Chondrocyte (in vitro differentiated cells): Measurements from ENCODE around the gene EPB41L1. TPM values are rescaled to one million over a fixed set of nuclear protein-coding genes. Genes with fewer than 3 reads are reported as not detected.

ENCODE experiments used
- DNase-seq: peaks from one replicate; pipeline ENCODE4 v3.0.0; 2021; ENCODE audit warnings: mixed read lengths, low spot score
- H3K27ac Mint-ChIP-seq: one replicate; pipeline ENCODE4 v1.8.0; 2021; ENCODE audit warnings: mild to moderate bottlenecking, moderate library complexity, mixed read lengths; ENCODE audit not compliant: unreplicated experiment
- H3K27me3 Mint-ChIP-seq: 2 replicates; pipeline ENCODE4 v1.8.0; 2021; ENCODE audit warnings: low read depth, mixed read lengths
- H3K36me3 Mint-ChIP-seq: 2 replicates; pipeline ENCODE4 v1.8.0; 2021; ENCODE audit warnings: low read depth, mixed read lengths
- H3K4me1 Mint-ChIP-seq: 2 replicates; pipeline ENCODE4 v1.8.0; 2021; ENCODE audit warnings: low read depth, mild to moderate bottlenecking, mixed read lengths
- H3K4me3 Mint-ChIP-seq: one replicate; pipeline ENCODE4 v1.8.0; 2021; ENCODE audit warnings: mild to moderate bottlenecking, moderate library complexity, mixed read lengths; ENCODE audit not compliant: unreplicated experiment
- H3K9me3 Mint-ChIP-seq: 2 replicates; pipeline ENCODE4 v1.8.0; 2021; ENCODE audit warnings: low read depth, mixed read lengths
- CTCF ChIP-seq: fragments of 200-600 bp; sonication (generic); IDR thresholded peaks from 2 replicates; pipeline ENCODE4 v1.5.0; 2021; ENCODE audit warnings: antibody characterized with exemption, mild to moderate bottlenecking, moderate library complexity
- total RNA-seq: library from RNA; stranded (reverse); gene quantifications from 3 replicates; pipeline ENCODE4 v1.2.1, GENCODE V29; 2021

The EPB41L1 gene
- total RNA-seq, 1 donor from 2014 or later, result 42.1 TPM

GRCh38 chr20:36238760-36239159 lies 84.2 kb downstream of the EPB41L1 start:
- no peak overlapping the region for H3K4me3 Mint-ChIP-seq

GRCh38 chr20:36240076-36240475 lies 85.5 kb downstream of the EPB41L1 start:
- no peak for TF ChIP-seq CTCF
- DNase-seq, result no peak
- Mint-ChIP-seq H3K27me3 (no peaks in the 10 kb centered on the region), H3K36me3 (peaks cover 6% of the 10 kb centered on the region), H3K4me1 (peaks cover 29% of the 10 kb centered on the region), H3K4me3 (no peak overlapping the region), H3K27ac (no peak overlapping the region), H3K9me3 (no peaks in the 10 kb centered on the region)

More at GRCh38 chr20:36238760-36239159, 84.2 kb downstream of the EPB41L1 start:
- no peak for TF ChIP-seq CTCF
- Mint-ChIP-seq H3K4me1 (peaks cover 29% of the 10 kb centered on the region), H3K36me3 (peaks cover 2% of the 10 kb centered on the region), H3K27me3 (no peaks in the 10 kb centered on the region), H3K27ac (no peak overlapping the region), H3K9me3 (no peaks in the 10 kb centered on the region)
- no peak for DNase-seq

- no peak for TF ChIP-seq CTCF
- DNase-seq, result no peak
- Mint-ChIP-seq H3K27ac (no peak overlapping the region), H3K27me3 (no peaks in the 10 kb centered on the region), H3K36me3 (peaks cover 9% of the 10 kb centered on the region), H3K9me3 (no peaks in the 10 kb centered on the region), H3K4me1 (peaks cover 23% of the 10 kb centered on the region), H3K4me3 (no peak overlapping the region)
Observed at GRCh38 chr20:36241678-36242077, 87.1 kb downstream of the EPB41L1 start.

GRCh38 chr20:36243726-36244125 lies 89.2 kb downstream of the EPB41L1 start:
- peaks cover 6% of the 10 kb centered on the region for H3K4me1 Mint-ChIP-seq
- no peak overlapping the region for H3K27ac Mint-ChIP-seq
- H3K36me3 Mint-ChIP-seq, result peaks cover 19% of the 10 kb centered on the region
- no peaks in the 10 kb centered on the region for H3K9me3 Mint-ChIP-seq
- H3K27me3 Mint-ChIP-seq, result no peaks in the 10 kb centered on the region
- H3K4me3 Mint-ChIP-seq, result no peak overlapping the region
- no peak for DNase-seq
- TF ChIP-seq CTCF, result no peak

GRCh38 chr20:36246401-36246800 lies 91.9 kb downstream of the EPB41L1 start:
- Mint-ChIP-seq H3K27me3 (no peaks in the 10 kb centered on the region), H3K4me1 (peaks cover 9% of the 10 kb centered on the region), H3K36me3 (peaks cover 24% of the 10 kb centered on the region), H3K27ac (no peak overlapping the region), H3K9me3 (no peaks in the 10 kb centered on the region), H3K4me3 (no peak overlapping the region)
- DNase-seq, result no peak
- TF ChIP-seq CTCF, result no peak
